Measurements from ENCODE around the gene WDR20. TPM values are rescaled to one million over a fixed set of nuclear protein-coding genes. Genes with fewer than 3 reads are reported as not detected.

The WDR20 gene
- total and polyA plus RNA-seq, 11 donors = 10.4 to 26.5 (median 19.5) TPM

DNA sequence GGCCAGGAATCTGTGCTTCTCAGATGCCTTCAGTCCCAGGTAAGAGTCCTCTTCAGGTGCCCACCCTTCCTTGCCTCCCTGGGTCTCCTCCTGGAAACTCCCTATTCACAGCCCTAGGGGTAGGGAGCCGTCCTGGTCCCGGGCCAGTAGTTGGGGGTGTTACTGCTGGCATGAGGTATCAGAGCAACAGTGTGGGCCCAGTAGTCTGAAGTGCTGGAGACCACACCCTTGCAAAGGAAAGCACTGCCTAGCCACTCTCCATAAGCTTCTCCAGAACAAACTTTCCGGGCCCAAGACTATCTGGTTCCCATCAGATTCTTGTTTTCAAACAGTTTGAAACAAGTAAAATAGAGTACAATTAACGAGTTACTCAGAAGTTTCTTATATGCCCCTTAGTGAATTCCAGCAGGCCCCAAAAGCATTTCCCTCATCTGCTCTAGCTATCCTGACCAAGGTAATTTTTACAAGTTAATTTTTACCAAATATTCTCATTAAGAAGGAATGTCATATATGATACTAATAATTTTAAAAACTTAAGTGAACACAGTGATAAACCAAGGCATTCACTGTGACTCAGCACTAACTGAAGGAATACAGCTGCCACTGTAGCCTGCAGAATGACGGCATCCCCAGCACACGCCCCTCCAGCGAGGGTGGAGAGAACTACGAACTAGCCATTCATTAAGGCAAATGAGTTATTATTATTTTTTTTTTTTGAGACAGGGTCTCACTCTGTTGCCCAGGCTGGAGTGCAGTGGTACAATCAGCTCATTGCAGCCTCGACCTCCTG lies 115.9 kb downstream of the WDR20 start:
- Histone ChIP-seq H3K4me3 (no peak overlapping the region), H3K9me3 (no peaks in the 10 kb centered on the region), H3K27ac (peak overlapping the region in 10 of 12 donors; percentile 22 to 71 (median 58)), H3K27me3 (no peaks in the 10 kb centered on the region), H3K4me1 (peaks cover 0 to 11% (median 0%) of the 10 kb centered on the region in 12 donors), H3K36me3 (peaks cover 0 to 9% (median 0%) of the 10 kb centered on the region in 9 donors)
- peak in 2 of 5 donors; percentile 38 to 48 for DNase-seq
- peak in 3 of 4 donors; percentile 40 to 70 (median 67) for ATAC-seq
- intact Hi-C loops (cut with DNase I) = no loop called here
- 60 to 75% (median 72%) methylated on average over 9 of the region's 9 CpGs for WGBS, 4 donors
- TF ChIP-seq, protein P1, sequence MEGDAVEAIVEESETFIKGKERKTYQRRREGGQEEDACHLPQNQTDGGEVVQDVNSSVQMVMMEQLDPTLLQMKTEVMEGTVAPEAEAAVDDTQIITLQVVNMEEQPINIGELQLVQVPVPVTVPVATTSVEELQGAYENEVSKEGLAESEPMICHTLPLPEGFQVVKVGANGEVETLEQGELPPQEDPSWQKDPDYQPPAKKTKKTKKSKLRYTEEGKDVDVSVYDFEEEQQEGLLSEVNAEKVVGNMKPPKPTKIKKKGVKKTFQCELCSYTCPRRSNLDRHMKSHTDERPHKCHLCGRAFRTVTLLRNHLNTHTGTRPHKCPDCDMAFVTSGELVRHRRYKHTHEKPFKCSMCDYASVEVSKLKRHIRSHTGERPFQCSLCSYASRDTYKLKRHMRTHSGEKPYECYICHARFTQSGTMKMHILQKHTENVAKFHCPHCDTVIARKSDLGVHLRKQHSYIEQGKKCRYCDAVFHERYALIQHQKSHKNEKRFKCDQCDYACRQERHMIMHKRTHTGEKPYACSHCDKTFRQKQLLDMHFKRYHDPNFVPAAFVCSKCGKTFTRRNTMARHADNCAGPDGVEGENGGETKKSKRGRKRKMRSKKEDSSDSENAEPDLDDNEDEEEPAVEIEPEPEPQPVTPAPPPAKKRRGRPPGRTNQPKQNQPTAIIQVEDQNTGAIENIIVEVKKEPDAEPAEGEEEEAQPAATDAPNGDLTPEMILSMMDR (IDR thresholded peaks at IDR 0.05) = no peak
- TF ChIP-seq POLR2A (IDR thresholded peaks at IDR 0.05) = no peak

DNA sequence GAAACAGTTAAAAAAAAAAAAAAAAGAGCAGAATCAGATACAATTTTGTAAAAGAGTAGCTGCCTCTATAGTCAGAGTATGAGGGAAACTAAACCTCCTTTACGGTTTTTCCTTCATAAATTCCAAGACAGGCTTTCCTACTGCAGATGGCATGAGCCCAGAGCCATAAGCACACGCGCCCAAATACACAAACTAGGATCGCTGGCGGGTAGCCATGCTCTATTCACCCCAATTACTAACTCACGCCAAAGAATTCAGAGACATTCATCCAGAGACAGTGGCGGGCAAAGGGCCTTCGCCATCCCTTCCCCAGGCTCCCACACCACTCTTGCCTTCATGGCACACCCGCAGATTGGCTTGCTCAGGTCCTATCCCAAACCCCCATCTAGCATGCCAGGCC lies 117.0 kb downstream of the WDR20 start:
- Histone ChIP-seq H3K36me3 (no peaks in the 10 kb centered on the region), H3K4me3 (no peak overlapping the region), H3K27ac (no peak overlapping the region), H3K4me1 (peaks cover 0 to 11% (median 0%) of the 10 kb centered on the region in 12 donors), H3K27me3 (no peaks in the 10 kb centered on the region), H3K9me3 (no peaks in the 10 kb centered on the region)
- DNase-seq = no peak
- intact Hi-C loops (cut with DNase I) = no loop called here
- WGBS, 4 donors = 93 to 94% (median 94%) methylated on average over 9 of the region's 9 CpGs
- no peak for ATAC-seq
- TF ChIP-seq, protein P1 (IDR thresholded peaks at IDR 0.05) = no peak
- no peak for TF ChIP-seq POLR2A (IDR thresholded peaks at IDR 0.05)

GRCh38 chr14:102258136-102258535 lies 118.4 kb downstream of the WDR20 start:
- DNase-seq (no peak), ATAC-seq (no peak)
- Histone ChIP-seq H3K9me3 (no peaks in the 10 kb centered on the region), H3K27ac (no peak overlapping the region), H3K4me3 (no peak overlapping the region), H3K36me3 (no peaks in the 10 kb centered on the region), H3K4me1 (peaks cover 0 to 21% (median 6%) of the 10 kb centered on the region in 12 donors), H3K27me3 (no peaks in the 10 kb centered on the region)
- WGBS, 4 donors = 94 to 97% (median 96%) methylated on average over 6 of the region's 6 CpGs
- intact Hi-C loops (cut with DNase I) = no loop called here
- TF ChIP-seq POLR2A (IDR thresholded peaks at IDR 0.05) = no peak

Other genes starting within 250 kb of the WDR20 start
- 100 to 1,000 TPM; 291 to 942 (median 603) TPM for gene DYNC1H1, start 175.3 kb upstream of the WDR20 start, total RNA-seq
- gene DYNC1H1, start 175.3 kb upstream of the WDR20 start, polyA plus RNA-seq = 100 to 1,000 TPM; 164 to 259 TPM
- 100 to 1,000 TPM; 351 to 854 (median 427) TPM for gene HSP90AA1, start 52.9 kb upstream of the WDR20 start, total RNA-seq
- gene HSP90AA1, start 52.9 kb upstream of the WDR20 start, polyA plus RNA-seq = 100 to 1,000 TPM; 377 to 956 TPM
- 10 to 100 TPM in 6 of 9 donors, 1 to 10 TPM in 3; 8.7 to 14.4 (median 12.7) TPM for gene MOK, start 165.3 kb downstream of the WDR20 start, total RNA-seq
- 10 to 100 TPM in 1 of 2 donors, 1 to 10 TPM in 1; 10.0 to 18.1 TPM for gene MOK, start 165.3 kb downstream of the WDR20 start, polyA plus RNA-seq
- gene ZNF839, start 179.8 kb downstream of the WDR20 start, total RNA-seq = 10 to 100 TPM in 2 of 9 donors, 1 to 10 TPM in 7; 4.8 to 12.3 (median 8.9) TPM
- gene ZNF839, start 179.8 kb downstream of the WDR20 start, polyA plus RNA-seq = 1 to 10 TPM; 4.3 to 7.1 TPM
- 10 to 100 TPM; 26.4 to 40.0 (median 33.8) TPM for gene CINP, start 223.0 kb downstream of the WDR20 start, total RNA-seq
- 10 to 100 TPM; 40.5 to 51.6 TPM for gene CINP, start 223.0 kb downstream of the WDR20 start, polyA plus RNA-seq
- 10 to 100 TPM; 16.8 to 30.6 (median 27.8) TPM for gene TECPR2, start 223.0 kb downstream of the WDR20 start, total RNA-seq
- 10 to 100 TPM in 1 of 2 donors, 1 to 10 TPM in 1; 9.9 to 15.8 TPM for gene TECPR2, start 223.0 kb downstream of the WDR20 start, polyA plus RNA-seq